ENCODE data around the gene ZNF207. TPM values are rescaled to one million over a fixed set of nuclear protein-coding genes. Genes with fewer than 3 reads are reported as not detected.

ZNF207 gene
- total RNA-seq, 1 experiment from 2014 or later = 296 TPM

DNA sequence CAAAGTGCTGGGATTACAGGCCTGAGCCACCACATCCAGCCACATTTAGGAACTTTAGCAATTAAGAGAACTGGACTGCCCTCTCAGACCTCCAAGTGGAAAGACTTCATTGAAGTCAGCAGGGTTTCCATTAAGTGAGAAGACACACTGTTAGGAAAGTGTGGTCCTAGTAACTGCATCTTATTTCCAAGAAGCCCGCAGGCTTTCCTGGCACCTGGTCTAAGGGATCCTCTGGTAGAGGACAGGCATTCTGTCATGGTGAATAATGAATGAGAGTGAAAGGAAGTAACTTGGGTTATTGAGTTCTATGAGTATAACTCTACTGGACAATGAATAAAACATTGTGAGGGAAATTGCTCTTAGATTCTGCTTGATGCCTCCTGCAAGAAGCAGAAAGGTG, 22.0 kb upstream of the ZNF207 start:
- Histone ChIP-seq H2BK12ac (ENCODE audit: insufficient read length, low read depth, low read length) (no peak overlapping the region), H4K91ac (ENCODE audit: insufficient read length, low read depth, low read length) (no peak overlapping the region), H3K56ac (ENCODE audit: insufficient read length, low read depth, low read length) (no peak overlapping the region), H2BK20ac (ENCODE audit: low read depth, low read length, poor library complexity, severe bottlenecking) (no peak overlapping the region), H3K4me1 (ENCODE audit: insufficient read depth, low read length) (no peaks in the 10 kb centered on the region; the same call in 1 of the 2 replicates), H3T11ph (ENCODE audit: low read length) (no peak overlapping the region), H3K9ac (ENCODE audit: extremely low read depth, insufficient read length, low read length) (no peak overlapping the region), H3K23ac (ENCODE audit: insufficient read length, low read depth, low read length) (no peak overlapping the region), H4K20me1 (ENCODE audit: control insufficient read depth, insufficient read depth, insufficient read length) (no peaks in the 10 kb centered on the region), H3K23me2 (ENCODE audit: insufficient read length, low read depth, low read length, poor library complexity, severe bottlenecking) (no peaks in the 10 kb centered on the region), H2AK5ac (ENCODE audit: insufficient read length, low read length) (no peak overlapping the region), H3K79me2 (ENCODE audit: insufficient read depth, low read length) (no peaks in the 10 kb centered on the region), H3K4ac (ENCODE audit: low read depth, low read length) (no peak overlapping the region), H2BK15ac (ENCODE audit: low read depth, low read length) (no peak overlapping the region), H3K9me3 (ENCODE audit: control insufficient read depth, low read depth, low read length) (no peaks in the 10 kb centered on the region), H3K27me3 (ENCODE audit: insufficient read depth, low read length) (no peaks in the 10 kb centered on the region), H4K5ac (ENCODE audit: insufficient read length, low read depth, low read length) (no peak overlapping the region), H3K18ac (ENCODE audit: insufficient read length, low read depth, low read length) (no peak overlapping the region), H2BK120ac (ENCODE audit: low read depth, low read length, poor library complexity, severe bottlenecking) (no peak overlapping the region), H3K4me2 (ENCODE audit: insufficient read depth, insufficient read length, low read length) (no peak overlapping the region), H3K14ac (ENCODE audit: insufficient read depth, low read length) (no peak overlapping the region), H2AFZ (ENCODE audit: low read length) (no peak overlapping the region), H3K79me1 (ENCODE audit: insufficient read depth, low read depth, low read length, poor library complexity, severe bottlenecking) (no peaks in the 10 kb centered on the region), H3K27ac (ENCODE audit: insufficient read length, low read depth, low read length) (no peak overlapping the region), H2BK5ac (ENCODE audit: insufficient read length, low read length) (no peak overlapping the region), H4K8ac (replicated peaks; ENCODE audit: insufficient read length, low read depth, low read length) (no peak overlapping the region)
- no peak for DNase-seq
- H3K4me3 Mint-ChIP-seq = no peak overlapping the region
- H3K9me3 Mint-ChIP-seq = no peaks in the 10 kb centered on the region
- no peak overlapping the region; a peak in 1 of 7 replicates for H3K27ac Mint-ChIP-seq
- peaks cover 18 to 19% of the 10 kb centered on the region in 2 experiments for H3K4me1 Mint-ChIP-seq
- H3K27me3 Mint-ChIP-seq (ENCODE audit: low read depth) = no peaks in the 10 kb centered on the region
- peaks cover 0 to 10% (median 6%) of the 10 kb centered on the region in 3 experiments; a peak in 4 of 7 replicates for H3K36me3 Mint-ChIP-seq (ENCODE audit: insufficient read depth in 1 of 3, low read depth in 3 of 3)
- TF ChIP-seq, protein P1, sequence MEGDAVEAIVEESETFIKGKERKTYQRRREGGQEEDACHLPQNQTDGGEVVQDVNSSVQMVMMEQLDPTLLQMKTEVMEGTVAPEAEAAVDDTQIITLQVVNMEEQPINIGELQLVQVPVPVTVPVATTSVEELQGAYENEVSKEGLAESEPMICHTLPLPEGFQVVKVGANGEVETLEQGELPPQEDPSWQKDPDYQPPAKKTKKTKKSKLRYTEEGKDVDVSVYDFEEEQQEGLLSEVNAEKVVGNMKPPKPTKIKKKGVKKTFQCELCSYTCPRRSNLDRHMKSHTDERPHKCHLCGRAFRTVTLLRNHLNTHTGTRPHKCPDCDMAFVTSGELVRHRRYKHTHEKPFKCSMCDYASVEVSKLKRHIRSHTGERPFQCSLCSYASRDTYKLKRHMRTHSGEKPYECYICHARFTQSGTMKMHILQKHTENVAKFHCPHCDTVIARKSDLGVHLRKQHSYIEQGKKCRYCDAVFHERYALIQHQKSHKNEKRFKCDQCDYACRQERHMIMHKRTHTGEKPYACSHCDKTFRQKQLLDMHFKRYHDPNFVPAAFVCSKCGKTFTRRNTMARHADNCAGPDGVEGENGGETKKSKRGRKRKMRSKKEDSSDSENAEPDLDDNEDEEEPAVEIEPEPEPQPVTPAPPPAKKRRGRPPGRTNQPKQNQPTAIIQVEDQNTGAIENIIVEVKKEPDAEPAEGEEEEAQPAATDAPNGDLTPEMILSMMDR (conservative IDR thresholded peaks at IDR 0.05) = no peak
- WGBS (ENCODE audit: extremely low coverage, insufficient read length, low lambda C conversion rate) = no CpG with 5 or more reads among the region's 1 CpG
